Measurements from ENCODE around the gene FOXL2. TPM values are rescaled to one million over a fixed set of nuclear protein-coding genes. Genes with fewer than 3 reads are reported as not detected.

The FOXL2 gene
- not detected in 2 replicates for total RNA-seq (ENCODE audit: low replicate concordance)

- Mint-ChIP-seq H3K27me3 (ENCODE audit: insufficient read depth, low read depth) (peaks cover 79% of the 10 kb centered on the region), H3K36me3 (no peaks in the 10 kb centered on the region), H3K27ac (peak within 1 kb of the TSS; percentile 23), H3K9me3 (no peaks in the 10 kb centered on the region), H3K4me1 (peaks cover 28% of the 10 kb centered on the region), H3K4me3 (peak within 1 kb of the TSS; percentile 81)
- H3K27me3 ChIP-seq: peaks cover 100% of the 10 kb centered on the region
- peaks cover 94% of the 10 kb centered on the region for H4K20me1 ChIP-seq (ENCODE audit: low read depth)
- H3K79me2 ChIP-seq (ENCODE audit: low read depth): no peaks in the 10 kb centered on the region
- no peak within 1 kb of the TSS for H3K9ac ChIP-seq
- no peak for TF ChIP-seq CTCF (IDR thresholded peaks at IDR 0.05)
- TF ChIP-seq EZH2phosphoT487 (IDR thresholded peaks at IDR 0.05): peak; percentile 99
- peak; percentile 100 for TF ChIP-seq EZH2 (IDR thresholded peaks at IDR 0.05)
- H3K9me3 ChIP-seq (ENCODE audit: low read depth): no peaks in the 10 kb centered on the region
- H3K4me2 ChIP-seq: peak within 1 kb of the TSS; percentile 78
- peak within 1 kb of the TSS; percentile 46 for H3K4me3 ChIP-seq
- no peak within 1 kb of the TSS for H3K27ac ChIP-seq
- peak within 1 kb of the TSS; percentile 81 for H2AFZ ChIP-seq (replicated peaks)
- H3F3A ChIP-seq (ENCODE audit: low read depth): peaks cover 15% of the 10 kb centered on the region
- DNase-seq (ENCODE audit: low spot score): peak; percentile 75
- peaks cover 47% of the 10 kb centered on the region for H3K4me1 ChIP-seq
- H3K36me3 ChIP-seq: no peaks in the 10 kb centered on the region
These were observed at the start of gene FOXL2, which contains the start of gene FOXL2NB for GRCh38 chr3:138946663-138947494. TSS of gene FOXL2 (minus strand) at chr3:138947137. CDS start at chr3:138946722, 415 bp downstream. TSS of gene FOXL2NB (plus strand) at chr3:138947217. CDS start at chr3:138947365, 148 bp downstream.

- Histone ChIP-seq H3K9me3 (ENCODE audit: low read depth) (no peaks in the 10 kb centered on the region), H3K9ac (no peak overlapping the region), H3F3A (ENCODE audit: low read depth) (no peaks in the 10 kb centered on the region), H3K36me3 (no peaks in the 10 kb centered on the region), H4K20me1 (ENCODE audit: low read depth) (no peaks in the 10 kb centered on the region), H3K4me3 (no peak overlapping the region), H3K79me2 (ENCODE audit: low read depth) (no peaks in the 10 kb centered on the region), H3K4me1 (no peaks in the 10 kb centered on the region), H3K27ac (no peak overlapping the region), H2AFZ (replicated peaks) (no peak overlapping the region), H3K27me3 (peaks cover 46% of the 10 kb centered on the region), H3K4me2 (no peak overlapping the region)
- Mint-ChIP-seq H3K27me3 (ENCODE audit: insufficient read depth, low read depth) (peaks cover 2% of the 10 kb centered on the region), H3K4me3 (no peak overlapping the region), H3K4me1 (no peaks in the 10 kb centered on the region), H3K27ac (no peak overlapping the region), H3K9me3 (no peaks in the 10 kb centered on the region), H3K36me3 (no peaks in the 10 kb centered on the region)
- DNase-seq (ENCODE audit: low spot score): no peak
- TF ChIP-seq EZH2phosphoT487 (IDR thresholded peaks at IDR 0.05) (no peak), CTCF (IDR thresholded peaks at IDR 0.05) (no peak), EZH2 (IDR thresholded peaks at IDR 0.05) (no peak)
These were observed 48.8 kb upstream of the FOXL2 start for GRCh38 chr3:138995706-138996105.

- DNase-seq (ENCODE audit: low spot score): no peak
- Mint-ChIP-seq H3K4me1 (peaks cover 11% of the 10 kb centered on the region), H3K36me3 (no peaks in the 10 kb centered on the region), H3K27me3 (ENCODE audit: insufficient read depth, low read depth) (no peaks in the 10 kb centered on the region), H3K27ac (no peak overlapping the region), H3K4me3 (no peak overlapping the region), H3K9me3 (no peaks in the 10 kb centered on the region)
- Histone ChIP-seq H3K4me3 (no peak overlapping the region), H2AFZ (replicated peaks) (no peak overlapping the region), H3K4me2 (no peak overlapping the region), H3K27ac (no peak overlapping the region), H3K79me2 (ENCODE audit: low read depth) (no peaks in the 10 kb centered on the region), H3K9ac (no peak overlapping the region), H3F3A (ENCODE audit: low read depth) (no peaks in the 10 kb centered on the region), H3K36me3 (no peaks in the 10 kb centered on the region), H3K27me3 (peaks cover 5% of the 10 kb centered on the region), H3K9me3 (ENCODE audit: low read depth) (no peaks in the 10 kb centered on the region), H3K4me1 (peaks cover 15% of the 10 kb centered on the region), H4K20me1 (ENCODE audit: low read depth) (no peaks in the 10 kb centered on the region)
- TF ChIP-seq CTCF (IDR thresholded peaks at IDR 0.05): no peak
- no peak for TF ChIP-seq EZH2phosphoT487 (IDR thresholded peaks at IDR 0.05)
- no peak for TF ChIP-seq EZH2 (IDR thresholded peaks at IDR 0.05)
These were observed 40.2 kb upstream of the FOXL2 start for GRCh38 chr3:138987181-138987580.

All from neural progenitor cell (in vitro differentiated cells).